K562 (cell line): ENCODE measurements around the gene PTPRF. TPM values are rescaled to one million over a fixed set of nuclear protein-coding genes. Genes with fewer than 3 reads are reported as not detected.

Experiments used
- ATAC-seq: fragments of 200-7000 bp; cut with Tn5 transposase; 3 replicates; pipeline ENCODE4 v1.9.1; 2020; ENCODE audit warnings: moderate library complexity
- BruUV-seq: library from RNA; stranded (reverse); fragments of 400-500 nt; replicated peaks from 2 replicates; lab custom pipeline; 2021; lab: Mats Ljungman, UMichigan
- CTCF ChIA-PET: fragments of 300-600 bp; formaldehyde crosslinking; extraction: SDS; loops from one replicate; lab custom pipeline; 2021; ENCODE audit warnings: low intra/inter-chr PET ratio; lab: Yijun Ruan, JAX
- POLR2A ChIA-PET: fragments of 300-600, 350-650 bp; sonication (Branson Sonifier 250); formaldehyde crosslinking; extraction: SDS; loops from one replicate; lab custom pipeline; 2021; ENCODE audit warnings: antibody characterized with exemption, inconsistent platforms; lab: Yijun Ruan, JAX
- DNase-seq, 4 experiments: peaks; one replicate each; pipeline versions ENCODE4 v3.0.0 to v3.0.0-alpha.2; 2011 to 2018; ENCODE audit warnings: low spot score in 3 of 4, mixed read lengths in 3 of 4; ENCODE audit errors: extremely low read depth in 1 of 4
- FAIRE-seq: peaks from 2 replicates; lab custom pipeline; 2011; peaks lifted over from hg19 to GRCh38; lab: Jason Lieb, UNC
- H2AFZ ChIP-seq: 2 replicates; pipeline ENCODE4 v1.6.0; 2011; ENCODE audit warnings: low read depth, low read length, control low read depth, inconsistent platforms
- H3K27ac ChIP-seq: fragments of 200-600 bp; 3 replicates; pipeline ENCODE4 v1.8.0; 2011; ENCODE audit warnings: low read depth, mild to moderate bottlenecking, control low read depth, inconsistent platforms, low read length, moderate library complexity, mixed read lengths; ENCODE audit errors: extremely low read depth
- H3K27me3 ChIP-seq, 2 experiments: fragments of 300-600 bp in 1 of 2; 2 replicates in 1 of 2; 3 replicates in 1 of 2; pipeline versions ENCODE4 v1.6.0 to v1.8.0; 2011; ENCODE audit warnings: inconsistent platforms in 2 of 2, low read length in 2 of 2, mild to moderate bottlenecking in 1 of 2, mixed read lengths in 1 of 2, moderate library complexity in 1 of 2; ENCODE audit not compliant: control insufficient read depth in 2 of 2, insufficient read depth in 2 of 2
- H3K36me3 ChIP-seq: fragments of 300-600 bp; 3 replicates; pipeline ENCODE4 v1.8.0; 2011; ENCODE audit warnings: mild to moderate bottlenecking, low read length, inconsistent platforms; ENCODE audit not compliant: control insufficient read depth, insufficient read depth
- H3K4me1 ChIP-seq, 2 experiments: fragments of 200-600 bp in 1 of 2; replicated peaks in 1 of 2; 2 replicates in 1 of 2; 3 replicates in 1 of 2; pipeline versions ENCODE4 v1.5.1 to v1.8.0; 2011; ENCODE audit warnings: inconsistent platforms in 2 of 2, low read length in 2 of 2, mild to moderate bottlenecking in 1 of 2, mixed read lengths in 1 of 2, moderate library complexity in 1 of 2; ENCODE audit not compliant: control insufficient read depth in 2 of 2, insufficient read depth in 2 of 2
- H3K4me2 ChIP-seq: 2 replicates; pipeline ENCODE4 v1.6.1; 2011; ENCODE audit warnings: low read length, control low read depth, inconsistent platforms, mixed read lengths; ENCODE audit not compliant: insufficient read depth
- H3K4me3 ChIP-seq: fragments of 200-600 bp; sonication (generic), shearing (Covaris generic); 2 replicates; pipeline ENCODE4 v1.5.1; 2016; ENCODE audit warnings: control low read depth, inconsistent platforms
- H3K79me2 ChIP-seq: fragments of 200-600 bp; 3 replicates; pipeline ENCODE4 v1.8.0; 2011; ENCODE audit warnings: low read length, inconsistent platforms; ENCODE audit not compliant: control insufficient read depth, insufficient read depth
- H3K9ac ChIP-seq, 2 experiments: 2 replicates each; pipeline versions ENCODE4 v1.6.0 to v1.6.1; 2011; ENCODE audit warnings: low read depth in 2 of 2, low read length in 2 of 2, control low read depth in 1 of 2, inconsistent platforms in 1 of 2, mild to moderate bottlenecking in 1 of 2, mixed read lengths in 1 of 2; ENCODE audit not compliant: insufficient read depth in 1 of 2
- H3K9me1 ChIP-seq: one replicate; pipeline ENCODE4 v1.6.0; 2011; ENCODE audit warnings: inconsistent platforms, mild to moderate bottlenecking, low read length, moderate library complexity; ENCODE audit not compliant: control insufficient read depth, insufficient read depth
- H3K9me3 ChIP-seq: replicated peaks from 2 replicates; pipeline ENCODE4 v1.5.1; 2011; ENCODE audit warnings: low read depth, low read length, inconsistent platforms; ENCODE audit not compliant: control insufficient read depth, insufficient read depth
- H4K20me1 ChIP-seq: replicated peaks from 2 replicates; pipeline ENCODE4 v1.6.1; 2011; ENCODE audit warnings: low read length, inconsistent platforms, mixed read lengths; ENCODE audit not compliant: control insufficient read depth, insufficient read depth
- NR2C2 ChIP-seq, 2 experiments: fragments of 200-800 bp in 1 of 2; sonication (Bioruptor generic) in 1 of 2; sonication (generic) in 1 of 2; formaldehyde crosslinking in 1 of 2; IDR thresholded peaks; 2 replicates each; pipeline versions ENCODE4 v1.6.1 to v1.8.0; 2016 to 2022; ENCODE audit warnings: mild to moderate bottlenecking in 1 of 2, missing compliant biosample characterization in 1 of 2, missing genetic modification characterization in 1 of 2, missing genetic modification reagents in 1 of 2
- ZNF121 ChIP-seq: sonication (generic); formaldehyde crosslinking; conservative IDR thresholded peaks from 2 replicates; pipeline ENCODE4 v1.8.0; 2022; ENCODE audit warnings: missing genetic modification reagents
- WGBS: fragments of 100-300 bp; shearing (Covaris generic); methylation state at CpG from one replicate; pipeline ENCODE4 v1.1.6; 2016; ENCODE audit warnings: low coverage, mixed read lengths; ENCODE audit not compliant: insufficient coverage; ENCODE audit errors: missing lambda C conversion rate; 5-methylcytosine and 5-hydroxymethylcytosine counted together
- in situ Hi-C: fragments of 300-500 bp; cut with MboI; formaldehyde crosslinking; loops from 4 replicates; pipeline ENCODE4 v1.15.0; 2018; ENCODE audit warnings: inconsistent platforms, mixed read lengths
- intact Hi-C: fragments of 100-400 bp; cut with micrococcal nuclease; formaldehyde crosslinking; loops from 2 replicates; pipeline ENCODE4 v1.14.2; 2022
- polyA plus RNA-seq, 8 experiments: library from polyadenylated mRNA; depleted of rRNA in 4 of 8; stranded (reverse) in 5 of 8; unstranded in 3 of 8; fragments of >200 nt; fragmentation: Nextera tagmentation in 2 of 8; fragmentation: Illumina TruSeq in 1 of 8; extraction: Ambion mirVana in 2 of 8; extraction: Trizol in 1 of 8; gene quantifications; 2 replicates each; pipeline versions ENCODE4 v1.2.1 to v1.2.3, GENCODE V29; 2011 to 2014; ENCODE audit warnings: inconsistent platforms in 1 of 8, missing spikeins in 1 of 8
- total RNA-seq, 7 experiments: library from RNA; depleted of rRNA in 6 of 7; stranded (reverse); fragments of >200 nt in 6 of 7; fragmentation: Illumina TruSeq in 2 of 7; extraction: Trizol in 2 of 7; gene quantifications; 2 replicates each; pipeline versions ENCODE4 v1.2.1 to v1.2.3, GENCODE V29; 2011 to 2021; ENCODE audit warnings: low replicate concordance in 1 of 7

The PTPRF gene
- total and polyA plus RNA-seq, 9 of the 15 experiments (the other 6 are each of a cell fraction or from before 2014, with no cell fraction given), result 0.13 to 4.3 (median 1.1) TPM

- Histone ChIP-seq H3K79me2 (no peaks in the 10 kb centered on the region), H3K9me1 (no peaks in the 10 kb centered on the region), H3K4me2 (no peak overlapping the region), H2AFZ (no peak overlapping the region), H3K4me3 (no peak overlapping the region), H3K9ac (no peak overlapping the region), H3K36me3 (no peaks in the 10 kb centered on the region), H3K27me3 (peaks cover 12 to 43% of the 10 kb centered on the region in 2 experiments), H3K9me3 (0 out of 2 replicates have a peak, but pooled peaks cover 4% of the 10 kb centered on the region)
- in situ Hi-C loops, result loop anchor here (5.0 kb wide), 1 partner anchor 286 kb away; no protein-coding TSS in a partner anchor
- no peak for FAIRE-seq
- WGBS, result 0% methylated on average over 5 of the region's 5 CpGs
- CTCF ChIA-PET, result no interaction called here
- intact Hi-C loops, result no loop called here
- TF ChIP-seq NR2C2 (CRISPR knock-in tag; IDR thresholded peaks at IDR 0.05) (no peak), NR2C2 (tag; IDR thresholded peaks at IDR 0.05) (no peak), ZNF121 (peak; percentile 62)
- TF ChIP-seq, all 486 proteins: peak for 1
- H3K4me1 ChIP-seq, result no peaks in the 10 kb centered on the region
- no peak overlapping the region for H3K27ac ChIP-seq
- no peaks in the 10 kb centered on the region for H4K20me1 ChIP-seq
- BruUV-seq, result no TSS peak
- POLR2A ChIA-PET, result interaction anchor here (0.7 to 1.4 kb wide), 3 partner anchors 8 to 425 kb away, joined by 3 to 7 read pairs (median 3); no protein-coding TSS in a partner anchor
- ATAC-seq (no peak), DNase-seq (no peak)
Observed at GRCh38 chr1:43513471-43514173, 17.1 kb upstream of the PTPRF start.
